Nephron progenitor cell (in vitro differentiated cells): ENCODE measurements around the gene SRPX.
A peak's percentile ranks its signal among the peaks of the same experiment; 100 is the strongest.

Source experiments
- DNase-seq: peaks from one replicate; pipeline ENCODE4 v3.0.0; 2021
- H3K27ac Mint-ChIP-seq: 2 replicates; pipeline ENCODE4 v1.8.0; 2021; ENCODE audit warnings: mild to moderate bottlenecking, moderate library complexity, mixed read lengths
- H3K27me3 Mint-ChIP-seq: 2 replicates; pipeline ENCODE4 v1.8.0; 2021; ENCODE audit warnings: mild to moderate bottlenecking, low read depth, mixed read lengths; ENCODE audit not compliant: poor library complexity
- H3K36me3 Mint-ChIP-seq: 2 replicates; pipeline ENCODE4 v1.8.0; 2021; ENCODE audit warnings: low read depth, mixed read lengths
- H3K4me1 Mint-ChIP-seq: 2 replicates; pipeline ENCODE4 v1.8.0; 2021; ENCODE audit warnings: mixed read lengths
- H3K4me3 Mint-ChIP-seq: 2 replicates; pipeline ENCODE4 v1.8.0; 2021; ENCODE audit warnings: mild to moderate bottlenecking, moderate library complexity, mixed read lengths
- H3K9me3 Mint-ChIP-seq: 2 replicates; pipeline ENCODE4 v1.8.0; 2021; ENCODE audit warnings: mild to moderate bottlenecking, moderate library complexity, mixed read lengths
- CTCF ChIP-seq: fragments of 200-600 bp; sonication (generic); IDR thresholded peaks from 2 replicates; pipeline ENCODE4 v1.5.0; 2021; ENCODE audit warnings: antibody characterized with exemption

The SRPX gene

GRCh38 chrX:38178396-38178795, 42.3 kb downstream of the SRPX start:
- no peak overlapping the region for H3K4me3 Mint-ChIP-seq
- no peaks in the 10 kb centered on the region for H3K4me1 Mint-ChIP-seq
- H3K27ac Mint-ChIP-seq, result no peak overlapping the region
- no peak for DNase-seq
- H3K27me3 Mint-ChIP-seq, result peaks cover 3% of the 10 kb centered on the region
- peaks cover 20% of the 10 kb centered on the region for H3K9me3 Mint-ChIP-seq
- no peak for TF ChIP-seq CTCF
- H3K36me3 Mint-ChIP-seq, result no peaks in the 10 kb centered on the region

GRCh38 chrX:38175139-38175538, 45.5 kb downstream of the SRPX start:
- no peaks in the 10 kb centered on the region for H3K4me1 Mint-ChIP-seq

DNA sequence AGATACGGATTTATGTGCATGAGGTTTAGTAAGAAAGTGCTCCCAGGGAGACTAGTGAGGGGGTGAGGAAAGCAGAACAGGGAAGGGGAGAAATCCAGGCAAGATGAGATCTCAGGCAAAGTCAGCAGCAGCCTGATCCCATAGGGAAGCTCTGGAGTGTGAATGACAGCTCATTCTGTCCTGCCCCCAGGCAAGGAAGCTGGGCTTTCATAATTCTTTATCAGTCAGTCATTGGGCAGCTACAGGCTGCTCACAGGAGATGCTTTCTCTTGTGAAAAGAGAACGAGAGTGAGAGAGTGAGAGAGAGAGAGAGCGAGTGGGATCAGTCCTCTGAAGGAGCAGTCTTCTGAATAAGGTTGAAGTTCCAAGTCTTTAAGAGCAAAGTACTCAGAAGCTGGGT, 48.1 kb downstream of the SRPX start:
- no peak overlapping the region for H3K27ac Mint-ChIP-seq
- peaks cover 22% of the 10 kb centered on the region for H3K9me3 Mint-ChIP-seq
- no peak for DNase-seq
- H3K36me3 Mint-ChIP-seq, result no peaks in the 10 kb centered on the region
- H3K27me3 Mint-ChIP-seq, result peaks cover 3% of the 10 kb centered on the region
- no peak for TF ChIP-seq CTCF
- H3K4me3 Mint-ChIP-seq, result no peak overlapping the region
- no peaks in the 10 kb centered on the region for H3K4me1 Mint-ChIP-seq

More at GRCh38 chrX:38175139-38175538, 45.5 kb downstream of the SRPX start:
- Mint-ChIP-seq H3K27ac (no peak overlapping the region), H3K9me3 (peaks cover 23% of the 10 kb centered on the region), H3K27me3 (peaks cover 3% of the 10 kb centered on the region), H3K4me3 (no peak overlapping the region), H3K36me3 (no peaks in the 10 kb centered on the region)
- TF ChIP-seq CTCF, result peak; percentile 58
- DNase-seq, result peak; percentile 50

DNA sequence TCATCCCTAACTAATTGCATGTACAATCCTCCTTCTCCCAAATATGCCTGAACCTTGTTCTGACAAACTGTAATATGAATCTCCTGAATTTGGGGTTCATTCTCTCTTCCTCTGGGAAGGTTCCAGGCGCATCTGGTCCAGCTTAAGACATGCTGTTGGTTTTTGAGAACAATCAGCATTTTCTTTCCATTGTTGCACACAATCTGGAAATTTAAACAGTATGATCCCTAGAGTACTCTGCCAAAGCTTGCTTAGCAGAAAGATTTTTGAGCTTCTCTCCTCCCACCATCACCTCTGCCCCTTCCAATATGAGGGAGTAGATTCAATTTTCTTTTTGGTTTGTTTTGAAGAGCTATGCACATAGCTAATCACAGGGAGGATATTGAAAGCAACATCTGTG, 50.1 kb downstream of the SRPX start:
- Mint-ChIP-seq H3K4me3 (no peak overlapping the region), H3K27me3 (no peaks in the 10 kb centered on the region), H3K9me3 (peaks cover 22% of the 10 kb centered on the region), H3K36me3 (no peaks in the 10 kb centered on the region), H3K4me1 (no peaks in the 10 kb centered on the region), H3K27ac (no peak overlapping the region)
- DNase-seq, result no peak
- TF ChIP-seq CTCF, result no peak

- H3K36me3 Mint-ChIP-seq, result no peaks in the 10 kb centered on the region
- H3K27me3 Mint-ChIP-seq, result peaks cover 5% of the 10 kb centered on the region
- H3K9me3 Mint-ChIP-seq, result peaks cover 13% of the 10 kb centered on the region
- TF ChIP-seq CTCF, result peak; percentile 60
- peak; percentile 8 for DNase-seq
- H3K4me3 Mint-ChIP-seq, result no peak overlapping the region
- H3K27ac Mint-ChIP-seq, result no peak overlapping the region
- no peaks in the 10 kb centered on the region for H3K4me1 Mint-ChIP-seq
These were observed 54.1 kb downstream of the SRPX start for GRCh38 chrX:38166478-38167083.

DNA sequence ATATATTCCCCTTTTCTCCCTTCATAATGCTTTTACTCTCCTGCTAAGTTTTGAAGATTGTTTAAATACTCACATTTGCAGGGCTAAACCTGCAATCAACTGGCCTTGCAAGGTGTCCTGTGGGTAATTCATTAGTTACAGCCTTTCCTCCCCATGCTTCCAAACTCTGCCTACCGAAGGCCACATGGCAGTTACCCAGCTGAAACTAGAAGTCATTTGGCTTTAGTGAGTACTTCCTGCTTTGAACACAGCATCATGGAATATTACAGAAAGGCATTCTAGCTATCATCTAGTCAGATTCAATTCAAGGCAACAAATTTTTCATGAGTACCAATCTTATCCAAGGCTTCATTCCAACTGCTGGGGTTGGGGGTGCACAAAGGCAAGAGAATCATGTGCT, 55.6 kb downstream of the SRPX start:
- no peaks in the 10 kb centered on the region for H3K36me3 Mint-ChIP-seq
- H3K27me3 Mint-ChIP-seq, result peaks cover 5% of the 10 kb centered on the region
- DNase-seq, result no peak
- H3K4me1 Mint-ChIP-seq, result no peaks in the 10 kb centered on the region
- H3K9me3 Mint-ChIP-seq, result peaks cover 16% of the 10 kb centered on the region
- no peak for TF ChIP-seq CTCF
- no peak overlapping the region for H3K27ac Mint-ChIP-seq
- H3K4me3 Mint-ChIP-seq, result no peak overlapping the region
